ENCODE data around the gene SNX33.
"Not testable (repeated sequence)": the region's sequence is repeated elsewhere in the genome, so short reads cannot be mapped to it uniquely, and the experiment has no call there.

Gene SNX33

DNA sequence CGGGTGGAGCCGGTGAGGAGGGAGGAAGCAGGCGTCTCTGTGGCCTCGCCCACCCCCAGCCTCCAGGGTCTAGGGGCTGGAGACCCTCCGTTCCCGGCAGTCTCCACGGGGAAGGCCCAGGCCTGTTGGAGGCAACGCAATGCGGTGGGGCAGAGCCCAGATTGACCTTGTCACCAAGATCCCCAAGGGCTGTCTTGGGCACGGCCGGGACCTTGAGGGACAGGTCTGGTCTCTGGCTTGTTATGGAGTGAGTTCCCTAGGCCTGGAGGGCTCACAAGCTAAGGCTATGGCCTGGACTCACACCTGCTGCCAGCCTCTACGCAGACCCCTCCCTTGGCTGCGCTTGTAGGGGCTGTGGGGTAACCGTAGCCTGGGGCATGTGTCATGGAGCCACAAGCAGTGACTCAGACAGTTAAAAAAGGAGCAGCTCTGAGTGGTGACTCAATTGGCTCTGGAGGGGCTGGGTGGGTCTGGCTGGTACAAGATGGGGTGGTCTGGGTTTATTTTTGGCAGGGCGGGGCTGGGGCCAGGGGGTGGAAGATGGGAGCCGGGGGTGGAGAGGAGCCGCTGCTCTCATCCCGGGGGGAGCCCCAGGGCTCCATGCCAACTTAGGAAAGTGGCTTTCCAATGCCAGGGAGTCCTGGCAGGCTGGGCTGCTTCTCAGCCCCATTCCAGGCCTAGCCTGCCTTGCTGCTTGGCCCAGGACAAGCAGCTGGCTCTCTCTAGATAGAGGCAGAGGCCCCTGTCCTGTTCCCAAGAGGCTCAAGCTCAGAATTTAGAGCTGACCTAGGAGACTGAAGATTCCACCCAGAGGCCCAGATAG is 55.9 kb downstream of the SNX33 start:
- not testable (repeated sequence) for DNase-seq

DNA sequence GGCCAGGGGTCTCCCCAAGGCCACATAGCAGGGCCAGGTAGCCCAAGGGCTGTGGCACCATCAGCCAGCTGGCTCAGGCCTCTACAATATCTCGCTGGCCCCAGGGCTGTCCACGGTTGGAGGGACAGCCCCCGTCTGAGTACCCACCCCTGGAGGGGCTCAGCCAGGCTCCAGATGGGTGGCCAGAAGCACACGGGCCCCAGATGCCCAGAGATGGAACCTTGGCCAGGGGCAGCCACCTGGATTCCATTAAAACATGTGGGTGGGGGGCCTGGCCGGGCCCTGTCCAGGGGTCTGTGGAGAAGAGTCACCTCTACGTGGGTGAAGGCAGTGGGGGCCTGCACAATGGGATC is 56.5 kb downstream of the SNX33 start:
- no peak for DNase-seq

DNA sequence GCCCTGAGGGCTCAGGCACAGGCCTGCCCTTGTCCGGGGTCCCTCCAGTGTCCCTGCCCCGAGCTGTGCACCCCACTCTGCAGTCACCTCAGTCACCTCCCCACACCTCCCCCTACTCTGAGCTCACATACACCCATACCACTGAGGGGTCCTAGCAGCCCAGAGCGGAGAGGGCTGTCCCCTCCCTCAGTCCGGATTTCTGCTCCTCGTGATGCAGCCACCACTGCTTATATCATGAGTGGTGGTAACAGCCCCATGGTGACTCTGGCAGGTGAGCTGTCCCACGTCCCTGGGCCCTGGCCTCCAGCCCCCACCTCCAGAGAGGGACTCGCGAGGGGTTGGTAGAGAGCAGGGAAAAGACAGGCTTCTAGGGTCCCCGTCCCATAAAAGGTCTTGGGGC is 56.9 kb downstream of the SNX33 start:
- DNase-seq: no peak

DNA sequence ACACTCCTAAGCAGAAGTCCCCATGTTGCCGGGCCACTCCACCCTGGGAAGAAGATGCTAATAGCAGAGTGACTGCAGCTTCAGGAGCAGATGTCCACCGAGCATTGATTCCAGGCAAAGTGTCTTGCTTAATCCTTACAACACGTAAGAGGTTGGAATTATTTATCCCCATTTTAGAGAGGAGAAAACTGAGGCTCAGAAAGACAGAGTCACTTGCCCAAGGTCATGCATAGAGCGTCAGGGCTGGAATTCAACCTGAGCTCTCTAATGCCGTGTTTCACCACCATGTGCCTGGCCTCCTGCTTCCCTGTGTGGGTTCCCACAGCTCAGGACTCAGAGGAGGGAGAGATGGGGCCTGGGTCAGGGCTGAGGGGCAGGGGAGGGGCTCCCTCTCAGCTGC is 57.7 kb downstream of the SNX33 start:
- DNase-seq: not testable (repeated sequence)

DNA sequence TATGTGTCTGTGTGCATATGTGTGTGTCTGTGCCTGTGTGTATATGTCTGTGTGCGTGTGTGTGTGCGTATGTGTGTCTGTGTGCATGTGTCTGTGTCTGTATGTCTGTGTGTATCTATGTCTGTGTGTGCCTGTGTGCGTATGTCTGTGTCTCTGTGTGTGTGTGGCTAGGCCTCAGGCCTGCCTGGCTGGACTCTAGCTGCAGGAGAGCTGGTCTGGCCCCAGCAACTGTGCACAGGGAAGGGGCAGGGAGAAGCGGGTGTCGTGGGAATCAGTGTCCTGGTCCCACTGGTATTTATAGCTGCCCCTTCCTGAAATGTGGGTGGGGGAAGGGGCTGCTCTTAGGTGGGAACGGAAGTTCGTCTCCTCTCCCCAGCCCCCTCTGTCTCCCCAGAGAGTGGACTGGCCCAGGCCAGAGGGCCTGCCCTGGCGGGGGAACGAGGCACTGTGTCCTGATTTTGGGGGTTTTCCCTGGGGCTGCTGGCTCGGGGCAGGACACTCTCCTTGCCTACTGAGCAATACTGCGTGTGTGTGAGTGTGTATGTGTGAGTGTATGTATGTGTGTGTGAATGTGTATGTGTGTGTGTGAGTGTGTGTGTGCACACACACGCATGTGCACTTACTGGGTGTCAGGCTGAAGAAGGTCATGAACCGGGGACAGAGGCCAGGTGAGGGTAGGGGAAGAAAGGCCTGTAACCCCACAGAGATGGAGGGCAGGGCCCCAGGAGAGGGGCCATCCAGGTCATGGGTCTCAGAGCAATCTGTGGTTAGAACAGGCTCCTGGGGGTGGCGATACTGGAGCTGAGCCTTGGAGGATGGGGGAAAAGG is 58.4 kb downstream of the SNX33 start:
- DNase-seq: no peak

DNA sequence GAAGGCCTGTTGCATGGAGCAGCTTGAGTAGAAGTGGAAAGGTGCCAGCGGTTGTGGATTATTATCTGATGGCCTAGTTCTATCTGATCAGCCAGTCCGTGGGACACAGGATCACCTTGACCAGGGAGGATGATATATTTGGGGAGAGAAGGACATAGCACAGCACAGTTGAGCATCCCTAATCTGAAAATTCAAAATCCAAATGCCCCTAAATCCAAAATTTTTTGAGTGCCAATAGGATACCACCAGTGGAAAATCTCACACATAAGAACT is 58.9 kb downstream of the SNX33 start:
- DNase-seq: no peak

DNA sequence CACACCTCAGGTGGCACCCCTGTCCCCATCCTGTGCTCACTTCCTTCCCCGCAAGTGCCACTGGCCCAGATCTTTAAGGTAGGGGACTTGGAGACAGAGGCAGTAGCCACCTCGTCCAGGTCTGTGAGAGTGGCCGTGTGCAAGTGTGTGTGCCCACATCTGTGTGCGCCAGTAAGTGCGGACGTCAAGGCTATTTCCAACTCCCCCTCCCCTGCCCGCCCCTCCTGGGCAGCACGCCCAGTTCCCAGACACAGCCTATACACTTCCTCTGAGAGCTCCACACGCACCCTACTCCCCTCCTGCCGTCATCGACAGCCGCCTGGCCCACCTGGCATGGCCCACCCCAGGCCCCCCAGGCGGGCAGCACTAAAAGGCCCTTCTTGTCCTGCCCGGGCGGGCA is 61.7 kb downstream of the SNX33 start:
- not testable (repeated sequence) for DNase-seq

DNA sequence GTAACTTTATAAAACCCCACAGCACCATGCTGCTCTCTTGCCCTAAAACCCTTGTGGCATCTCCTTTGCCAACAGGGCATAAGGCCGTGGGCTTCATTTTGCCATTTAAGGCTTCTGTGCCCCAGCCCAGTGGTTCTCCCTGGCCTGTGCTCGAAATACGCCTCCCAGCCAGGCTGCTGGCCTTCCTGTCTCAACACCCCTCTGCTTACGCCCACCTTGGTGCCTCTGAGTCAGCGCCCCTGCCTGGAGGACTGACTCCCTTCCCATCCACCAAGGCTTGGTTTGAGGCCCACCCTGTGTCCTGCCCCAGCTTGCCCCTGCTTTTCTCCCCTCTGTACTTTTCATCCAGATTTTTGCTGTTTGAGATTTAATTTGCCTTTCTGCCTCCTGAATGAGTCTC is 63.2 kb downstream of the SNX33 start:
- DNase-seq: not testable (repeated sequence)

DNA sequence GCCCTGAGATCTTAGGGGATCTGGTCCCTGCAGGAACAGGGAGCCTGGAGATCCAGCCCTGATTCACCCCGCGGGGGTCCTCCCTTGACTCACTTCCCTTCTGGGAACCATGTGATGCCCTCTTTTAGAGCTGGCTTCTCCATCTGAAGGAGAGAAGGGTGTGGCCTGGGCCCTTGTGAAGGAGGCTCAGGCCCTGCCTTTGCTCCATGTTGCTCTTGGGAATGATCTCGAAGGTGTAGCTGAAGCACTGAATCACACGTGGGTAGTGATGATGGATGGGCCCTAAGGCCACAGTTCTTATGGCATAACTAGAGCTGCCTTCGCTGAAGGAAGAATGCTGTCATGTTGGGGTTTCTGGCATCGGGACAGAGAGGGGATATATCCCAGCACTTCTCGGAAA is 63.8 kb downstream of the SNX33 start:
- not testable (repeated sequence) for DNase-seq

Data from CD4-positive, alpha-beta T cell treated with Interleukin-12 subunit alpha and Interleukin-12 subunit beta, for 1 hour (primary cell).